NCI-H526 treated with DMSO at 0.1 percent for 48 hours (cell line): ENCODE results near the gene ADAM15.

ENCODE experiments used
- DNase-seq: peaks from one replicate; lab custom pipeline; 2025; lab: John Stamatoyannopoulos, UW

Gene ADAM15

DNA sequence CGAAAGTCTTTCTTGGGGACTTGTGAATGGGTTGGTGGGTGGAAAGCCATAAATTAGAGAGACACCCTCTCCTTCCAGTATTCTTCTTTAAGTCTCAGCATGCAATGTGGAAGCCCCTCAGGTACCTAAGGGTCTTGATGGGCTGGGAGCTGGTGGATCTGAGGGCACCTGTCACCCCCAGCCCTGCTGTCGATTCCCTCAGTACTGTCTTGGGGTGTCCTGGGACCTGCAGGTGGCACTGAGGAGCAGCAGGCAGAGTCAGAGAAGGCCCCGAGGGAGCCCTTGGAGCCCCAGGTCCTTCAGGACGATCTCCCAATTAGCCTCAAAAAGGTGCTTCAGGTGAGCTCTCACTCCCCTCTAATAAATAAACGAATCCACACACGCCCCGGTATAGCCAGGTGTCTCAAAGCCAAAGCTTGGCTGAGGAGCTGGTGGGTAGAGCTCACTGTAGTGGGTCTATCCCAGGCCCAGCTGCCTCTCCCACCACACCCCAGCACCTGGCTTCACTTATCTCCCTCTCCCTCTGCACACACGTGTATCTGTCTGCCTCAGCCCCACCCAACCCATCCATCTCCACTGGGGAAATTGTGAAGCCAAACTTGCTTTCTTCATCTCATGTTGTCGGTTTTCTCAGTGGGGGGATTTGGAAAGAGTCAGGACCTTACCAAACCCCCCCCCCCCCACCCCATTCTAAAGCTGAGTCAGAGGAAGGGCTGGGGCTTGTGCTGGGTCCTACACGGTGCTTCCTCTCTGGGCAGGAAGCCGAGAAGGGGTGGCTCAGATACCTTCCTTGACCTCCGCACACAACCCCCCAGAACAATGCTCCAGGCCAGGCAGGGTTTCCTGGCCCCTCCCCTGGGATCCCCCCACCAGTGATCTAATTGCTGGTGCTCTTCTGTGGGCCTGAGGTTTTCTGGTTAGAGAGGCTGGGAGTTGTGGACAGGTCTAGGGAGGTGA lies 1.6 kb downstream of the ADAM15 start:
- peak; percentile 46 for DNase-seq

GRCh38 chr1:155053531-155054105 lies 2.5 kb downstream of the ADAM15 start:
- no peak for DNase-seq

DNA sequence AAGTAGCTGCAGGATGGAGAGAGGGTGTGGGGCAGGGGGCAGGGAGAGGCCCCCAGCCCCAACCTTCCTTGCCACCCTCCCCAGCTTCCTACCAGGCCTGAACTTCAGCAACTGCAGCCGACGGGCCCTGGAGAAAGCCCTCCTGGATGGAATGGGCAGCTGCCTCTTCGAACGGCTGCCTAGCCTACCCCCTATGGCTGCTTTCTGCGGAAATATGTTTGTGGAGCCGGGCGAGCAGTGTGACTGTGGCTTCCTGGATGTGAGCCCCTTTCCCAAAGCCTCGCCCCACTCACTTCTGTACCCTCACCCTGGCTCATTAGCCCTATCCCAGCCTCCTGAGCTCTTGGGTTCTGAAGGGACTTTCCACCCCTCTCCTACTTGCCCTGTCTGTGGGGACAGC lies 6.0 kb downstream of the ADAM15 start:
- DNase-seq = no peak

DNA sequence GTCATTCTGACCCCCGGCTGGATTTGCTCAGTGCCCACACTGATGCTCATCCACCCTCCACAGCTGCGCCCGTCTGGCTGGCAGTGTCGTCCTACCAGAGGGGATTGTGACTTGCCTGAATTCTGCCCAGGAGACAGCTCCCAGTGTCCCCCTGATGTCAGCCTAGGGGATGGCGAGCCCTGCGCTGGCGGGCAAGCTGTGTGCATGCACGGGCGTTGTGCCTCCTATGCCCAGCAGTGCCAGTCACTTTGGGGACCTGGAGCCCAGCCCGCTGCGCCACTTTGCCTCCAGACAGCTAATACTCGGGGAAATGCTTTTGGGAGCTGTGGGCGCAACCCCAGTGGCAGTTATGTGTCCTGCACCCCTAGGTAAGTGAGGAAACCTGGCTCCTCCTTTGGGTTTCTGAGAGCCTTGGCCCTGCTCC lies 6.7 kb downstream of the ADAM15 start:
- no peak for DNase-seq

GRCh38 chr1:155060736-155061135 lies 9.6 kb downstream of the ADAM15 start:
- DNase-seq = no peak

GRCh38 chr1:155061381-155062150 lies 10.4 kb downstream of the ADAM15 start:
- DNase-seq = peak; percentile 98

DNA sequence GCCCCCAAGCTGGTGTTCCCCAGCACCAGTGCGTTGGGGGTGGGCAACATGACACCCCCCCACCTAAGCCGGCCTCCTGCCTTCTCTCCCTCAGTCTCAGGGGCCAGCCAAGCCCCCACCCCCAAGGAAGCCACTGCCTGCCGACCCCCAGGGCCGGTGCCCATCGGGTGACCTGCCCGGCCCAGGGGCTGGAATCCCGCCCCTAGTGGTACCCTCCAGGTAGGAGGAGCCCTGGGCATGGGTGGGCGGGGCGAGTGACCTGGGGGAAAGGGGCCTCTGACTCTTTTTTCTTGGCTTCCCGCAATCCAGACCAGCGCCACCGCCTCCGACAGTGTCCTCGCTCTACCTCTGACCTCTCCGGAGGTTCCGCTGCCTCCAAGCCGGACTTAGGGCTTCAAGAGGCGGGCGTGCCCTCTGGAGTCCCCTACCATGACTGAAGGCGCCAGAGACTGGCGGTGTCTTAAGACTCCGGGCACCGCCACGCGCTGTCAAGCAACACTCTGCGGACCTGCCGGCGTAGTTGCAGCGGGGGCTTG lies 11.1 kb downstream of the ADAM15 start:
- DNase-seq = peak; percentile 74

DNA sequence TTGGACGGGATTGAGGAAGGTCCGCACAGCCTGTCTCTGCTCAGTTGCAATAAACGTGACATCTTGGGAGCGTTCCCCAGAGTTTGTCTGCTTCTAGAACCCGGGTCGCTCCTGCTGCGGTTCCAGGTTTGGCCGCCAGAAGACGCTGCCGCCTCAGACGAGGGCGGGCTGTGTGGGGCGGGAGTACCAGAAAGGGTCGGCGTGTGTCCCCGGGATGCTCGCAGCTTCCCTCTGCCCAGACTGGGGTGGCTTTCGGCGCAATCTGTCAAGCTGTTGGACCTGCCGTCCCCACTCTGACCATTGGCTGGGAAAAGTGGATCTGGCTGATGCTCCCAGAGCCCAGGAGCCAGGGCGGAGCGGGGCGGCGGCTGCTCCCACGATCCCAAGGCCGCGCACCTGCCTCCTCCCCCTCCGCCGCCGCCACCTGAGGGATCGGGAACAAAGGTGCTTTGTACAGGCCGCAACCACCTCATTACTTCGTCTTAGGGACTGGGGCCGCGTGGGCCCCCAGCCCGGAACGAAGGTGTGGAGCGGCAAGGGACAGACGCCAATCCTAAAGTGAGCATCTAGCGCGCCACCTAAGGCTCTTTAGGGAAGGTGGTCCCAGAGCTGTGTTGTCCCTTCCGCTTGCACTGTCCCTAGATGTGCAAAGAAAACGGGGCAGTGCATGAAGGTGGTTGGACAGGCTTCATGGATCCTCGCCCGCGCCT lies 11.7 kb downstream of the ADAM15 start:
- DNase-seq = peak; percentile 92

DNA sequence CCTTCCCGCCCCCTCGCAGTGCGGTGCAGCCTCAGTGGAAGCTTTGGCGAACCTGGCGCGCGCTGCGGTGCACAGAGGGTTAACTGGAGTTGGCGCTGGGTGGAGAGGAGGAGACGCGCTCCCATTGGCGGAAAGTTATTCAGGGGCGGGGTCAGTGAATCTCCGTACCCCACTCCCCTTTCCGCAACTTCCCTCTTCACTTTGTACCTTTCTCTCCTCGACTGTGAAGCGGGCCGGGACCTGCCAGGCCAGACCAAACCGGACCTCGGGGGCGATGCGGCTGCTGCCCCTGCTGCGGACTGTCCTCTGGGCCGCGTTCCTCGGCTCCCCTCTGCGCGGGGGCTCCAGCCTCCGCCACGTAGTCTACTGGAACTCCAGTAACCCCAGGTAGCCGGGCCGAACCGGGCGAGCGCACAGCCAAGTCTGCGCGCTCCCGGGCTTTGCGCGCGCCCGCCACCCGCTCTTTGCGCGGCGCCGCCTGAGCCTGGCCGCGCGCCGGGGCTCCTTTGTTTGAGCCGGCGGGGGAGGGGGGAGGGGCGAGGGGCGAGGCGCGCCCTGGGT lies 12.5 kb downstream of the ADAM15 start, which contains the start of gene EFNA4:
EFNA4 (plus strand) TSS at position 191 of the 561 bp plus-strand sequence; CDS start at position 275, 84 bp downstream.
- DNase-seq = peak; percentile 97

DNA sequence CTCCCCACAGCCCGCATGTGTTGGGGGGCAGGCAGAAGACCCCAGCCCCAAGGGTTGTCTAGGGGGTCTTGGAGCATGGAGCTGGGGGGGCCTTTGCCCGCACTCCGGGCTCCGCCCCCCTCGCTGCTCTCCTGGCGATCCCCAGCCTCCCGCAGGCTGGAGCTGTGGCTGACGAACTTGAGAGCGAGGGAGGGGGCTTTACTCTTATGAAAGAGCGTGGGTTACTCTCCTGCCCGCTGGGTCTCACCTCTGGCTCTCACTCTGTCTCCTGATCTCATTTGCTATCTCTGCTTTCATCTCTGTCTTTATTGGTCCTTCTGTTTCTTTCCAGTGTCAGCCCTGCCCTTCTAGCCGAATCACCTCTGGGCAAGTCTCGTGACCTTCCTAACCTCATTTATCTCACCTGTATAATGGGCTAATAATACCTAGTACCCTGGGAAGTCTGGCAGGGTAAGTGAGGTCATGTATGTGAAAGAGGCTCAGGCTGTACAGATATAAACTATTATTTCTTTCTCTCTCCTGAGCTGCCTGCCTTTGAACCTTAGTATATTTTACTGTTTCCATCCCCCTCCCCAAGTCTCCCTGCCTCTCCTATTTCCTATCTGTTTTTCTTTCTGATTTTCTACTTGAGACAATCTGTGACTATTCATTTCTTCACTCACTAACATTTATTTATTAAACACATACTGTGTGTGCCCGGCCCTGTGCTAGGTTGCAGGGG lies 13.2 kb downstream of the ADAM15 start:
- DNase-seq = peak; percentile 81

GRCh38 chr1:155064832-155065429 lies 13.8 kb downstream of the ADAM15 start:
- DNase-seq = no peak

DNA sequence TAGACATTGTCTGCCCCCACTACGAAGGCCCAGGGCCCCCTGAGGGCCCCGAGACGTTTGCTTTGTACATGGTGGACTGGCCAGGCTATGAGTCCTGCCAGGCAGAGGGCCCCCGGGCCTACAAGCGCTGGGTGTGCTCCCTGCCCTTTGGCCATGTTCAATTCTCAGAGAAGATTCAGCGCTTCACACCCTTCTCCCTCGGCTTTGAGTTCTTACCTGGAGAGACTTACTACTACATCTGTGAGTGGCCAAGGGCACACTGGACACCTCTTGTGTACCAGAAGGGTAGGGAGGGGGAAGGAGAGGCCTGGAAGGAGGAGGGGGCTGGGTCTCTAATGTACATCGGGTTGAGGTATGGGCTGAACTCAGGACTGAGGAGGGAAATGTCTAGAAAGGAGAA lies 15.7 kb downstream of the ADAM15 start:
- DNase-seq = no peak

DNA sequence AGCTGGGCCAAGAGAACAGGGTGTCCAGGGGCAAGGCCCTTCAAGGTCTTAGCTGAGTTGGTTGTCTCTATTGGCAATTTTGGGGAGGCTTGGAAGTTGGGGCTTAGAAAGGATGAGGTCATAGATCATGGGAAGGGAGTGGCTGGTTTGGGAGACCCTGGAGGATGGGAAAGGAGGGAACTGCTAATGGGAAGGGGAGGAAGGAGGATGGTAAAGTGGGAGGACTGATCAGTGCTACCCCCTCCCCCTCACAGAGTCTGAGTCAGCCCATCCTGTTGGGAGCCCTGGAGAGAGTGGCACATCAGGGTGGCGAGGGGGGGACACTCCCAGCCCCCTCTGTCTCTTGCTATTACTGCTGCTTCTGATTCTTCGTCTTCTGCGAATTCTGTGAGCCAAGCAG lies 17.5 kb downstream of the ADAM15 start:
- no peak for DNase-seq

GRCh38 chr1:155069551-155070157 lies 18.5 kb downstream of the ADAM15 start:
- DNase-seq = peak; percentile 54

GRCh38 chr1:155070158-155070621 lies 19.1 kb downstream of the ADAM15 start:
- no peak for DNase-seq

- peak; percentile 95 for DNase-seq
These were observed 19.8 kb downstream of the ADAM15 start for GRCh38 chr1:155070721-155071569.

GRCh38 chr1:155071701-155072100 lies 20.6 kb downstream of the ADAM15 start:
- DNase-seq = peak; percentile 75

GRCh38 chr1:155072531-155073289 lies 21.6 kb downstream of the ADAM15 start:
- no peak for DNase-seq
